ENCODE data around the gene XPNPEP1.

DNA sequence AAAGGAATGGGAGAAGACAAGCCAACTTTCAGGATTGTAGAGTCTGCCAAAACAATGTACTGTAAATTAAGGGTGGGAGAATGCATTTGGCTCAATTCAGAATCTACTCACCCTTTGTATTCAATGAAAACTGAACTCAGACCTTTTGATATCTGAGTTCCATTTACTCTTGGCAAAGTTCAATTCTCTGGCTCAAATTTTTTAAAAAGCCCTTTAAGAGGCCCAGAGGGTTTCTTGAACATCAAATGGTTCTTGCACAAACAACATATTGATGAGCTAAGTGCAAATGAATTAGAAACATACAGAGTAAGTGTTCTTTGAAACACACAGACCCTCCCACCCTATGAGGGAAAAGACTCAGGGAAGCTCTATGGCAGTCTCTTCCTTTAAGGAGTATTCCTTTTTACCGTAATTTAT is 5.2 kb upstream of the XPNPEP1 start:
- TF ChIP-seq, protein P1, sequence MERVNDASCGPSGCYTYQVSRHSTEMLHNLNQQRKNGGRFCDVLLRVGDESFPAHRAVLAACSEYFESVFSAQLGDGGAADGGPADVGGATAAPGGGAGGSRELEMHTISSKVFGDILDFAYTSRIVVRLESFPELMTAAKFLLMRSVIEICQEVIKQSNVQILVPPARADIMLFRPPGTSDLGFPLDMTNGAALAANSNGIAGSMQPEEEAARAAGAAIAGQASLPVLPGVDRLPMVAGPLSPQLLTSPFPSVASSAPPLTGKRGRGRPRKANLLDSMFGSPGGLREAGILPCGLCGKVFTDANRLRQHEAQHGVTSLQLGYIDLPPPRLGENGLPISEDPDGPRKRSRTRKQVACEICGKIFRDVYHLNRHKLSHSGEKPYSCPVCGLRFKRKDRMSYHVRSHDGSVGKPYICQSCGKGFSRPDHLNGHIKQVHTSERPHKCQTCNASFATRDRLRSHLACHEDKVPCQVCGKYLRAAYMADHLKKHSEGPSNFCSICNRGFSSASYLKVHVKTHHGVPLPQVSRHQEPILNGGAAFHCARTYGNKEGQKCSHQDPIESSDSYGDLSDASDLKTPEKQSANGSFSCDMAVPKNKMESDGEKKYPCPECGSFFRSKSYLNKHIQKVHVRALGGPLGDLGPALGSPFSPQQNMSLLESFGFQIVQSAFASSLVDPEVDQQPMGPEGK (CRISPR knock-in tag; IDR thresholded peaks at IDR 0.05; ENCODE audit: borderline replicate concordance) = no peak
- TF ChIP-seq GLIS3 (CRISPR knock-in tag; IDR thresholded peaks at IDR 0.05) (no peak), TCF4 (CRISPR knock-in tag; IDR thresholded peaks at IDR 0.05; ENCODE audit: borderline replicate concordance) (no peak), ZC3H10 (CRISPR knock-in tag; IDR thresholded peaks at IDR 0.05) (no peak), ZFP30 (CRISPR knock-in tag; IDR thresholded peaks at IDR 0.05) (no peak), ZFP3 (CRISPR knock-in tag; IDR thresholded peaks at IDR 0.05) (no peak), ARNTL (CRISPR knock-in tag; IDR thresholded peaks at IDR 0.05; ENCODE audit: borderline replicate concordance, low read depth) (no peak), ZNF565 (CRISPR knock-in tag; conservative IDR thresholded peaks at IDR 0.05; ENCODE audit: low read depth) (no peak), ISL1 (CRISPR knock-in tag; IDR thresholded peaks at IDR 0.05) (0 out of 2 replicates have a peak, but pooled peaks have one; percentile 8), RARB (CRISPR knock-in tag; IDR thresholded peaks at IDR 0.05) (no peak)
- TF ChIP-seq, protein P2, sequence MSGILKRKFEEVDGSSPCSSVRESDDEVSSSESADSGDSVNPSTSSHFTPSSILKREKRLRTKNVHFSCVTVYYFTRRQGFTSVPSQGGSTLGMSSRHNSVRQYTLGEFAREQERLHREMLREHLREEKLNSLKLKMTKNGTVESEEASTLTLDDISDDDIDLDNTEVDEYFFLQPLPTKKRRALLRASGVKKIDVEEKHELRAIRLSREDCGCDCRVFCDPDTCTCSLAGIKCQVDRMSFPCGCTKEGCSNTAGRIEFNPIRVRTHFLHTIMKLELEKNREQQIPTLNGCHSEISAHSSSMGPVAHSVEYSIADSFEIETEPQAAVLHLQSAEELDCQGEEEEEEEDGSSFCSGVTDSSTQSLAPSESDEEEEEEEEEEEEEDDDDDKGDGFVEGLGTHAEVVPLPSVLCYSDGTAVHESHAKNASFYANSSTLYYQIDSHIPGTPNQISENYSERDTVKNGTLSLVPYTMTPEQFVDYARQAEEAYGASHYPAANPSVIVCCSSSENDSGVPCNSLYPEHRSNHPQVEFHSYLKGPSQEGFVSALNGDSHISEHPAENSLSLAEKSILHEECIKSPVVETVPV (CRISPR knock-in tag; IDR thresholded peaks at IDR 0.05) = no peak

Data from SK-N-SH treated with all-trans-retinoic acid at 6 μM for 48 hours (cell line).